HG03460 (cell line): ENCODE measurements around the gene ULK4.
"Not testable (repeated sequence)": the region's sequence is repeated elsewhere in the genome, so short reads cannot be mapped to it uniquely, and the experiment has no call there.

Source experiments
- ATAC-seq: cut with Tn5 transposase; IDR thresholded peaks from one replicate; pipeline ENCODE4 v1.9.1; 2021; ENCODE audit not compliant: unreplicated experiment

The ULK4 gene

DNA sequence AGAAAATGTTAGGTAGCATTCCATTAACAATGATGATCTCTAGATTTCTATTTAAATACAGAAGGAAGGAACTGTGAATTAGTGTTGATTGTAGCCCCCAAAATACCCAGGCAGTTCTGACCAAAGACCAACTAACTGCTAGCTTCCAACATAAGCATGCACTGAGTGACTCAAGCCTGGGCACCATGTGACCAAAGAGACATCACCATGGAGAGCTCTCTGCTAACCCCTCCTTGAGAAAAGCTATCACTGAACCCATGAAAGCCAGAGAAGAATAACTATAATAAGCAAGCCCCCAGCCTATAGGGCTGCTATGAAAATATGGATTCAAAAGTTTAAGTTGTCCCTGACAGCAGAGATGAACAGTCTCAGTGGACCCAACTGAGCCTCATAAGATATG, 310.2 kb downstream of the ULK4 start:
- ATAC-seq = no peak

GRCh38 chr3:41650406-41650805, 311.5 kb downstream of the ULK4 start:
- ATAC-seq = no peak

DNA sequence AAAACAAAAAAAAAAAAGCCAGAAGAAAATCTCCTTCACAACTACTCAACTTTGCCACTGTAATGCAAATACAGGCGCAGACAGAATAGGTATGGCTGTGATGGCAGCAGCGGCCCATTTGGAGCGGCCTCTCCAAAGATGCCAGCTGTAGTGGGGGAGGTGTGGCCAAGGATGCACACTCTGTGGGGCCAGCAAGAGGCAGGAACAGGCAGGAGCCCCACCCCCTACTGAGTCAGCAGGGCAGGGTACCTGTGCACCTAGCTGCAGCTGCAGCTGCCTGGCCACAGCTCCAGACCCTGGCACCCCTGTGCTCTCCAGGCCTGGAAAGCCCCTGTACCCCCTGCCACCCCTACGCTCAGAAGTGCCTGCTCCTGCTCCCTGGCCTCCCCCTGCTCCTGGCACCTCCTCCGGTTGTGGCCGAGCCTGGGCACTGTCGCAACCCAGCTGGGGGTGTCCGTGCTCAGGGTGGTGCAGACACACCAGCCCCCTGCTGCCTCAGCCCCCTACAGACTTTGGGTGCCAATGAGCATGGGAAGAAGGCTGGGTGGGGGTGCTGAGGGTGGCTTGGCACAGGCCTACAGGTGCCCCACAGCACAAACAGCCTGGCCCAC, 312.7 kb downstream of the ULK4 start:
- ATAC-seq = no peak

DNA sequence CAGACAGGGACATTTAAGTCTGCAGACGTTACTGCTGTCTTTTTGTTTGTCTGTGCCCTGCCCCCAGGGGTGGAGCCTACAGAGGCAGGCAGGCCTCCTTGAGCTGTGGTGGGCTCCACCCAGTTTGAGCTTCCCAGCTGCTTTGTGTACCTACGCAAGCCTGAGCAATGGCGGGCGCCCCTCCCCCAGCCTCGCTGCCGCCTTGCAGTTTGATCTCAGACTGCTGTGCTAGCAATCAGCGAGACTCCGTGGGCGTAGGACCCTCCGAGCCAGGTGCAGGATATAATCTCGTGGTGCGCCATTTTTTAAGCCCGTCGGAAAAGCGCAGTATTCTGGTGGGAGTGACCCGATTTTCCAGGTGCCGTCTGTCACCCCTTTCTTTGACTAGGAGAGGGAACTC, 314.2 kb downstream of the ULK4 start:
- not testable (repeated sequence) for ATAC-seq

DNA sequence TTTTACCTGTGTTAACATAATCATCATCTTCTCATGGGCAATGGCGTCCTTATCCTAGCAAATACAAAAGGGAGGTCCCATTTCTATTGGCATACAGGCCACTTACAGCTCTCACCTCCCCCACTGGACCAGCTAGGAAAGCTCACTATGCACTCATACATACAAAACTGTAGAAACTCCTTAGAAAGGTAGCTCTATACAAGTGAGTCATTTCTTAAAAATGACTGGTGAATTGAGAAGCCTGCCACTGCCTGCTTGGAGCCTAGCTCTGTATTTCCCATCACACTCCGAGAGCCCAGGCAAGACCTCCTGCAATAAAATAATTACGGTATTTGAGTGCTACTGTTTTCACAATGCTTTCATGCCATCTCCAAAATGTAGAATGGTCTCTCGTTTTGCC, 321.8 kb downstream of the ULK4 start:
- no peak for ATAC-seq

- no peak for ATAC-seq
These were observed 323.5 kb downstream of the ULK4 start for GRCh38 chr3:41638381-41638780.

DNA sequence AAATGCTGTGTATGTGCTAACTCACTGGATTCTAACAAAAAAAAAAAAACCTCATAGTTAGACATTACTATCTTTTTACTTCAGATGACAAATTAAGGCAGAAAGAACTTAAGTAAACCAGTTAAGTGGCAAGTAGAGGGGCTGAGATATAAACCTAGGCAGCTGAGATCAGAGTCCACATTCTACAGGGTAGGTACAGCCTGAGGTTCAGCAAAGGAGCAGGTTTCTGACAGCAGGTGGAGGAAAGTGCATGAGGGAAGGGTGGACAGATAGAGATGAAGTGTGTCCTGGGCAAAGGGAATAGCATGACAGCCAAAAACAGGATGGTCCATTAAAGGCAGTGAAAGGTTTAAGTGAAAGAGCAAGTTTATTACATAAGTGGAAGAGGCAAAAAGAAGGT, 329.2 kb downstream of the ULK4 start:
- ATAC-seq = no peak

- no peak for ATAC-seq
These were observed 331.2 kb downstream of the ULK4 start for GRCh38 chr3:41630708-41631107.

DNA sequence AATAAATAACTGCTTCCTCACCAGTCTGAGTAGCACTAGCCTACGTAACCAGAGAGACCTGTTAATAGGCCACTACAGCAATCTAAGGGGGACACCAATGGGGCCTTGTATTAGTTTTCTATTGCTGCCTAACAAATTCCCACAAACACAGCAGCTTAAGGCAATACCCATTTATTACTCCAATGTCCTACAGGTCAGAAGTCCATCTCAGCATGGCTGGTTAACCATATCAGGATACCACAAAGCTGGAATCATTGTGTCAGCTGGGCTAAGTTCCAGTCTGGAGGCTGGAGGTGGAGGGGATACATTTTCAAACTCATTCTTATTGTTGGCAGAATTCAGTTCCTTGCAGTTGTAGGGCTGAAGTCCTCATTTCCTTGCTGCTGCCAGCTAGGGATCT, 331.9 kb downstream of the ULK4 start:
- ATAC-seq = no peak

GRCh38 chr3:41629072-41629471, 332.8 kb downstream of the ULK4 start:
- no peak for ATAC-seq

DNA sequence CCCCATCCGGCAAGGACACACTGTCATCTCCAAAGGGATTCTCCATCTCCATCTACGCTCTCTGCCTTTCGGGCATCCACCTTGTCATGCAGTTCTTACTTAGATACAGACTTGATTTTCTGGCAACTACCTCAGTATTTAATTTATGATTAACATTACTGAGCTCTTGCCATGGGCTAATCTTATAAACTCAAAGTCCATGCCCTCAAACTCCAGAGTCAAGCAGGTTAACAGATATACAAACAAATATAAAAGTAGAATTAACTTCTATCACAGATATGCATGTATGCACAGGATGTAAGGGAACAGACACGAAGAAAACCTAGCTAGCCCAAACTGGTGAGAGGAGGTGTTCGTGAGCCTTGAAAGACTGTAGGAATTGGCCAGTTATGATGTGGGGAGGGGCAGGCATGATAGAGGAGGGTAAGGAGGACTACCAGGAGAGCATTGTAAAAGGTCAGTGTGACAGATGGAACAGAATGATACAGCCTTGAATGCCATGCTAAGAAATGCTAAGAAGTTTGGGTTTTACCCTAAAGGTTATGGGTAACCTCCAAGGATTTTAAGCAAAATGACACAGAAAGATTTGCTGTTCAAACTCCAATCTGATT, 334.3 kb downstream of the ULK4 start:
- ATAC-seq = no peak

DNA sequence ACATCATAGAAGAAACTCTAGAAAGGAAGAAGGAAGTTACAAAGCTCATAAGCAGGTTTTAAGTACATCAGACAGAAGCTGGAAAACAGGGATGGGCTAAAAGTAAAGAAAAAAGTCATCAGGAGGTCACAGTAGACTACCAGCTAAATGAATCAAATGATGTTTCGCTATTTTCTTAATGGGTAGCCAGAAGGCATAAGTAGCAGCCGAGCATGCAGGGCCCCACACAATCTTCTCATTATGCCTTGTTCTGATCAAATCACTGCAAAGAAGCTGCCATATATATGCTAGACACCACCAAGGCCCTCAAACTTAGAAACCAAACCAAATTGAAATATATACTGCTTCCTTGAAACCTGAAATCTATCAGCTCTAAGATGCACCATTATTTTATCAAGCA, 349.1 kb downstream of the ULK4 start:
- no peak for ATAC-seq

DNA sequence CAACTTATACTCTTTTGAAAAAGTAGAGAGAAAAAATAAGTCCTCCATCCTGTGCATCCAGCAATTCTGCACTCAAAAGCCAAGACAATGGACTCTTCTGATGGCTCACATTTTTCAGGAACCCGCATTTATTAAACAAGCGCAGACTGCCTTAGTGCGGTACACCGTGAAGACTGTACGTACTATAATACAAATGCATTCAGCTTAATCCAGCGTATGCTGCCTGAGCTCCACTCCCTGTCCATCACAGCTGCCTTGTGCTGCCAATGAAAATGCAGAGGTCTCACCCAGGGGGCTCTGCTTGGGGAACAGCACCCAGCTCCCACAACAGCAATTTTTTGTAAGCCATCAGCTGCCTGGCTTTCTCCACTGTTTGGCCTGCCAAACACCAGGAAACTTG, 350.9 kb downstream of the ULK4 start:
- ATAC-seq = no peak

GRCh38 chr3:41608347-41608746, 353.6 kb downstream of the ULK4 start:
- no peak for ATAC-seq

DNA sequence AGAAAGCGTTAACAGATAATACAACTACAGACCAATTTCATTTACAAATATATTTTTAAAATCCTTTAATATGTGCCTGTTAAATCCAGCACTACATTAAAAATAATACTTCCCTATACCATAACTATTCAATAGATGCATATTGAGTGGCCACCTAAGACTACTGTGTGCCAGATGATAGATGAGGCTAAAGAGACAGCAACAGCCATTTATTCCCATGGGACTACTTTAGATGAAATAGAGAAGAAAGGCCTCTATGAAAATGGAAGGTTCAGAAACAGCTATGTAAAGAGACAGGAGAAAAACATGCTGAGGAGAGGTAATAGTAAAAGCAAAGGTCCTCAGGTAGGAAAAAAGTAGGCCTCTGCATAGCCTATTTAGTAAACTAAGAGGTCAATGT, 358.1 kb downstream of the ULK4 start:
- ATAC-seq = no peak

DNA sequence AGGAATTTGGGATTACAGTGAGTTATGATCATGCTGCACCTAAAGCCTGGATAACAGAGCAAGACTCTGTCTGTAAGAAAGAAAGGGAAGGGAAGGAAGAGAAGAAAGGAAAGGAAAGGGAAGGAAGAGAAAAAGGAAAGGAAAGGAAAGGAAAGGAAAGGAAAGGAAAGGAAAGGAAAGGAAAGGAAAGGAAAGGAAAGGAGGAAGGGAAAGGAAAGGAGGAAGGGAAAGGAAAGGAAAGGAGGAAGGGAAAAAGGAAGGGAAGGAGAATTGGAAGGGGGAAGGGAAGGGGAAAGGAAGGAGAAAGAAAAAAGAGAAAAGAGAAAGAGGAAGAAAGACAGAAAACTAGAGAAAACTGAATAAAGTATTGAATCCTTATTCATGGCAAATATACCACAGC, 359.8 kb downstream of the ULK4 start:
- no peak for ATAC-seq

DNA sequence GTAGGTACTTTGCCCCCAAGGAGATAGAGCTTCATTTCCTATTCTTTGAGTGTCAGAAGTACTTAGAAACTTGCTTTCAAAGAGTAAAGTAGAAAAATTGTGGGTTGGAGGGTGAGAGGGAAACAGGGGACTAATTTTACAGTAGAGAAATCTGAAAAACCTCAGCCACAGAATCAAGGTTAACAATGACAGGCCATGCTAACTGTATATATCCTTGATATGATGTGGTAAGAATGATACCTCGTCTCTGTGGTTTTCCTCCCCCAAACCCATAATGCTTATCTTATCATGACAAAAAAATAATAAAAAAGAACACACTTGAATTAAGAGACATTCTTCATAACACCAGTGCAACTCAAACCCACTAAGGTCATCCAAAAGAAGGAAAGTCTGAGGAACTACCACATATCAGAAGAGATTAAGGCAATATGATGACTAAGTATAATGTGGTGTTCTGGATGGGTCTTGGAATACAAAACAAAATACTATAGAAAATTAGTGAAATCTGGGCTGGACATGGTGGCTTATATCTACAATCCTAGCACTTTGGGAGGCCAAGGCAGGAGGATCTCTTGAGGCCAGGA, 360.4 kb downstream of the ULK4 start:
- ATAC-seq = no peak

DNA sequence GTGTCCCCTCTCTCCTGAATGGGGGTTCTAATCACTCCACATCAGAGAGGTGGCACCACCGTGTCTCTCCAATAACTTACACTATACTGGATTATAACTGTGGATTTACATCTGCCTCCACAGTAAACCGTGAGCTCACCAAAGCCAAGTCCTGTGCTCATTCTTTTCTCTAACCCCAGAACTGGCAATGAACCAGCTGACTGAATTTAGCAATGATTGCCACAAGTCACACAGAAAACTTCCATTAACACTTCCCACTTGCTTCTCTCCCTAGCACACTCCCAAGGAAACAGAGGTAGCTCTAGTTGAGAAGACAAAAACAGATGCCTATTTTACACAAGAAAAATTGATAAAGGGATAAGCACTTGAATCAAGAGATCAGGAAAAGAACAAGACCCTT, 361.3 kb downstream of the ULK4 start:
- ATAC-seq = no peak

- no peak for ATAC-seq
These were observed 362.8 kb downstream of the ULK4 start for GRCh38 chr3:41599127-41599484.

DNA sequence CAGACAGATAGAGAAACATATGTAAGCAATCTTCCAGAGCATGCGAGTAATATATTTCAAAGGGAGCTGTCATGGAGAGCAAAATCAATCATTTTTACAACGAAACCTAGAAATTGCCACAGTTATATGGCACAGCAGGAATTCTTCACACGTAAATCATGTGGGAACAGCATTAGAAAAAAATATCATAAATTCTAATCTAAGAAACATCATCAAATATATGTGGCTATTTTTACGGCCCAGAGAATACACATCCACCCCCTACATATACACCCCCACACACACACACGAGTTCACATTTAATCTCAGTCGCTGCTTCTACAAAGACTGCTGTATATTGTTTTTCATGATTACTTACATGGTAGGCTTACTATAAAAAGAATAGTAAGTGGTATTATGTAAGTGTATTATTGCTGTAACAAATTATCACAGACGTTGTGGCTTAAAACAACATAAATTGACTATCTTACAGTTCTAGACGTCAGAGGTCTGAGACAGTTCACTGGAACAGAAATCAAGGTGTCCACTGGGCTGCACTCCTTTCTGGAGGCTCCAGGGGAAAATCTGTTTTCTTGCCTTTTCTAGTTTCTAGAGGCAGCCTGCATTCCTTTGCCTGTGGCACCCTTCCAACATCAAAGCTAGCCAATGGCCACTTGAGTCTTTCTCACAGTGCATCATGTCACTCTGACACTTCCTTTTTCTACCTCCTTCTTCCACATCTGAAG, 363.3 kb downstream of the ULK4 start:
- no peak for ATAC-seq

GRCh38 chr3:41593774-41594173, 368.1 kb downstream of the ULK4 start:
- ATAC-seq = no peak

GRCh38 chr3:41592753-41593510, 369.0 kb downstream of the ULK4 start:
- ATAC-seq = no peak
